HG03565 (cell line): Measurements from ENCODE around the gene AKR1C1.
"Not testable (repeated sequence)": the region's sequence is repeated elsewhere in the genome, so short reads cannot be mapped to it uniquely, and the experiment has no call there.

Experiments used
- ATAC-seq: cut with Tn5 transposase; IDR thresholded peaks from one replicate; pipeline ENCODE4 v1.9.1; 2021; ENCODE audit warnings: mild to moderate bottlenecking, moderate library complexity; ENCODE audit not compliant: unreplicated experiment

The AKR1C1 gene

DNA sequence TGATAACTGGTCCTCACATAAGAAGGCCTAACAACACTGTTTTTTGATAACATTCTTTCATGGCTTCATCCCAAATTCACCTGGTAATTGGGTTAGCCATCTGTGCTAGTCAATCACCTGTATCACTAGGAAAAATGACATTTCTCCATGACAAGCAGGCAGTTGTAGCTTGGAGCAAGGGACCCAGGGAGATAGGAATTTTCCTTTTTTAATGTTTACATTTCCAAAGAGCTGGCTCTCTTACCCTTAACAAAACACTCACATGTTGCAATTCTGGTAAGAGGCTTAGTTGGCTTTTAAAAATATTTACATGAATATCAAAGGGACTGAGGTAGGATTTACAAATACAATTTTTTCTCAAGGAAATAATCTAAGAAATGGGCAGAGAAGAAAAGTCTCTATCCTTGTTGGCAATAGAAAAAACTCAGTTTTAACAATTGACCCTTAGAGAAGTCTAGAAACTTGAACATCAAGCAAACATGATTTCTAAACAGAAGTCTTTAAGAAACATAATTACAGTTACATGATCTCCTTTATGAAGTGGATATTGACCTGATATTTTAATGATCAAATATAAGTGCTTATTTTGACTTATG lies 16.1 kb upstream of the AKR1C1 start:
- no peak for ATAC-seq

DNA sequence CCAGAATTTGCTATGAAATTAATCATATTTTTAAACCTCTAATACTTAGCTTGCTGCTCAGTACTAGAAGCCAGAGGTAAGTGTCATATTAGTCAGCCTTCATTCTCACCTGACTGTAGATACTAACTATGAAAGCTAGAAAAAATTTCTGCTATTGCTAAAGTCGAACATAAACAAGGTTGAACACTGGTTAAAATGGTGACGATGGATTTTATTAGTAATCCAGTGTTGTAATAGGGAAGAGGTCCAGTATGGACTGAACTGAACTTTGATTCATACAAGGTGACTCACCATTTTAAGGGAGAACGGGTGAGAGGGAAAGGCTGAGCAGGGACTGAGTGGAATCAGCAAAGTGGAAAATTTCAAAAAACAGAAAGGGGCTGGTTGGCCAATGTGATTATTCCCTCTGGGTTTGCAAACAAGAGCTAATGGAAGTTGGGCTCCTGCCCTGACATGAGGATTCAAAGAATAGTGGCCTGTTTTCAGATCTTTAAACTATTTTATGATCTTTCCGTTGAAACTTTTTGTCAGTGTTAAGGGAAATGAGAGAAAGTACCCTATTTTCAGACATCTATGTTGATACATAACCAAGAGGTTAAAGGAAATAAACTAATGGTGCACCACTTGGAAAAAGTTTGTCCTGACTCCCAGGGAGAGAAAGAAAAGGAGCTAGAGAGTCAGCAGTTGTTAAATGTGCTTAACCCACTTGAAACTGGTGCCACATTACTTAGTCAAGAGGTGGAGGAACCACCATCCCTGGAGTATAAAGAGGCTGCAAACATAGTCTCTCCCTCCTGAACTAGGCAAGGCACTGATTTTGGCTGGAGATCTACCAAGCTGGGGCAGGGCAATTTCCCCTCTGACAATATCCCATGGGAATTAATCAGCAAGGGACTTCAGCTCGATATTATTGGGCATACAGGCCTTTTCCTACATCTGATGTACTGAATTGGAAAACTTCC lies 15.3 kb upstream of the AKR1C1 start:
- no peak for ATAC-seq

DNA sequence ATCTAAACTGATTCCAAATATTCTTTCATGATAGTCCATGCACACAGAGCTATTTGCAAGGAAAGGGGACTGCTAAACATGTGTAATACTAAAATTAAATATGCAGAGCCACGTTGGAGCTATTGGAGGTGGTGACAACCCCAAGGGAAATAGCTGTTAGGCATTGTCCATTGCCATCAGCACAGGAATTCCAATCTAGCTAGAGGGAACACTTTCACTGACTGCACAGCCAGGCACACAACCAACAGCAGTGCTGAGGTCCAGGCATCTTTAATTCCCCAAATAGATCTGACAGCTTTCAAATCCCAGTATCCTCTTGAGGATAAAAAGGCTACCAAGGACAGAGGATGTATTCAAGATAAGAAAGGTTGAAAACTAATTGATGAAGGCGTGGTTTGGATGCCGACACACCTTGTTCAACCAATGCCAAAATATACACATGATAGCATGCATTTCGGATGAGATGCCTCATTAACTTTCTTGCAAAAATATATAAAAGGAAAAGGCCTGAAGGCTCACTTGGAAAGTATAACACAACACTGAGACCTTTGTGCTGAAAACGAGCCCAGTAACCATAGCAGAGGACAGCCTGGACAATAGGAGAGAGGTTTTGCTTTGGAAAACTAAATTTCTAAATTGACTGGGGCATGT lies 11.6 kb upstream of the AKR1C1 start:
- ATAC-seq = not testable (repeated sequence)

DNA sequence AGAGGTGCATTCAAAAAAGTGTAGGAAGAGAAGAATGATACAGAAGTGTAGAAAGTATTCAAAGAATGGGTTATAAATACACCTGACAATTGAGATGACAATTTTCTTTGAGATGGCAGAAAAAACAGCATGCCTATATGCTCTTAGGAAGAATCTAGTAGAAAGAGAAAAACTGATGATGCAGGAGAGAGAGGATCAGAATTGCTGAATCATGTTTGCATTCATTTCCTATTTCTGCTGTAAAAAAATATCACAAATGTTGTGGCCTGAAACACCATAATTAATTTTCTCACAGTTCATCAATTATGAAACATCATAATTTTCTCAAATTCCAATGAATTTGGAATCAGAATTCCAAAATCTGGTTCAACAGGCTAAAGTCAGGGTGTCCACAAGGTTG lies 9.8 kb upstream of the AKR1C1 start:
- no peak for ATAC-seq

DNA sequence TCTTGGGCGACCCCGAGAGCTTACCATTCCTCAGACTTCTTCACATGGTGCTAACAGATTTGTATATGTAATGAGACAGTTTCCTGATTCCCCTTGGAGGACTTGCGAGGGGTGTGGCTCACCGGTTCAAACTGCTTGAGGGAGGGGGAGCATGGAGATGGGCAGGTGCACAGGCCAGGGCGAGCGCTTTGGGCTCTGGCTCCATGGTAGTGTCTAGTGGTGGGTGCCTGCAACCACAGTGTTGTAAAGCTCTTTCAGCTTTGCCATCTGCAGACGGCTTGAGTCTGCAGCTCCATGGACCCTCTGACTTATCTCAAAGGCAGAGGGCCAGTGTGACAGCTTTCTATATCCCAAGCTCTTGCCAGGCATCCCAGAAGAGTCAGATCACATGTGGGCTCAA lies 7.1 kb upstream of the AKR1C1 start:
- not testable (repeated sequence) for ATAC-seq

DNA sequence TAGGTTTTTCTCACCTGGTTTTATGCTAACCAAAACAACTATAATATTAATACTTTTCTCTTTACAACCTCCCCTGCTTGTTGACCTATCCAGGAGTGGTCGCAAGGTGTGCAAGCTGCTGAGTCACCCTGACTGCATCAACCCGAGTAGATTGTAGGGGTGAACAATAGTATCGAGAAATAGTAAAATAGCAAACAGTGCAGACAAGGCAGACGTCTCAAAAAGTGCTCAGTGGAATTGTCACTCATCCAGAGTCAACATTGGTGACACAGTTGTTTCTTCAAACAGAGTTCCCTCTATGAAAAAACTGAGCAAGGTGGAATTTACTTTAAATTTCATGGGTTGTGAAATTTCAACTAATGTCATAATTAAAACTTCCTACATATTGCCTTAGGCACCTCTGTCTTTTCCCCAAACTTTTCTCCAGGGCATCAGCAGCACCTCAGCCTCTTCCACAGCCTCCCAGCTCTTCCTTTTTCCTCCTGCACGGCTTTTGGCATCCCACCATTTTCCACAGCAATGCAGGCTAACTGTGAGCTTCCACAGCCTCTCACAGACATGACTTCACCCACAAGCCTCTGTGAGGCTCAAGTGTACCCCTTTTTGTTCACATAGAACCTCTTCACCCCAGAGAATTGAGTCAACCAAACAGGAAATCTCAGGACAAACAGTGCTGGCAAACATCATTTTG lies 6.1 kb upstream of the AKR1C1 start:
- not testable (repeated sequence) for ATAC-seq

DNA sequence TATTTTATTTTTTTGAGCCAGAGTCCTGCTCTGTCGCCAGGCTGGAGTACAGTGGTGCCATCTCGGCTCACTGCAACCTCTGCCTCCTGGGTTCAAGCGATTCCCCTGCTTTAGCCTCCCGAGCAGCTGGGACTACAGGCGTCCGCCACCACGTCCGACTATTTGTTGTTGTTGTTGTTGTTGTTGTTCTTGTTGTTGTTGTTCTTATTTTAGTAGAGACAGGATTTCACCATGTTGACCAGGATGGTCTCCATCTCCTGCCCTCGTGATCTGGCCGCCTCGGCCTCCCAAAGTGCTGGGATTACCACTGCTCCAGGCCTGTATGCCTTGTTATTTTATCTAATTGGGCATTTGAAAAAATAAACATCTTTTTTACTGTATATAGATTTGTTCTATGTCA lies 1.7 kb upstream of the AKR1C1 start:
- ATAC-seq = not testable (repeated sequence)

DNA sequence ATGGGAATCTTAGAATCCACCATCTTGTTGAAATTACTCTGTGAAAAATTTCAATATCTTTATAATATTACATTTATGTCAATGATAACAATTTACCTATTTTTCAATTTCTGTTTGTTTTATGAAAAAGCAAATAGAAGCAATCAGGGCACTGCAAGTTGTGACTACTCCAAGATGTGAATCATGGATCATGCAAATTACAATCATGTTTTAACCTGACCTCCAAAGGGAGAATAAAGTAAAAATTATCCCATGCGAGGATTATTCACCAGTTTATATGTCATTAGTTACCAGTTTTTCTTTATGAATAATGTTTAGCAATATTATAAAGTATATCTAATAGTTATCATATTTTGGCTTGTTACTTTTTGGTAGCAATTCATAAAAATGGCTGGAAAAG lies 907 bp upstream of the AKR1C1 start:
- not testable (repeated sequence) for ATAC-seq

DNA sequence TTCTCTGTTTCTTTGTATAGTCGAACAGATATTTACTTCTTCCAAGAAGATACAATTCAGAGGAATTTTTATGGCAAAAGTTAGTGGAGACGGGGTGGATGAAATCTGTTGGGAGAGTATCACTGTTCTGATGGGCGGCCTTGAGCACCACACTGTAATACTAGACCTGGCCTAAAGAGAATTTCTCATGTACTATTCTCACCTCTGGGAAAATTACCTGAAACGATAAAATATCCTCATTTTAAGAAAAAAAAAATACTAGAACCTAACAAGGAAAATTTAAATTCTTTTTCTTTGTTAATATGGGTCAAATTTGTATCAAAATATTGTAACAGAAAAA lies 570 bp downstream of the AKR1C1 start:
- ATAC-seq = not testable (repeated sequence)

DNA sequence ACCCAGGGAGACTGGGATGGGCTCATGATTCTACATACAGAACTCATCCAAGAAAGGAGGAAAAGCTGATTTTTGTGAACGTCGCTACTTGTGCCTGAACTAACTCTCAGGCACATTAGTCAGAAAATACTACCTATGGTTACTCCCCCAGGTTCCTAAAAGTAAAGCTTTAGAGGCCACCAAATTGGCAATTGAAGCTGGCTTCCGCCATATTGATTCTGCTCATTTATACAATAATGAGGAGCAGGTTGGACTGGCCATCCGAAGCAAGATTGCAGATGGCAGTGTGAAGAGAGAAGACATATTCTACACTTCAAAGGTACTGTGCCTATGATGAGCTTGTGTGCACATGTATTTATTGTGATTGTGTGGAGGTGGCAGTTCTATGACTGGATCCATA lies 2.5 kb downstream of the AKR1C1 start:
- not testable (repeated sequence) for ATAC-seq

DNA sequence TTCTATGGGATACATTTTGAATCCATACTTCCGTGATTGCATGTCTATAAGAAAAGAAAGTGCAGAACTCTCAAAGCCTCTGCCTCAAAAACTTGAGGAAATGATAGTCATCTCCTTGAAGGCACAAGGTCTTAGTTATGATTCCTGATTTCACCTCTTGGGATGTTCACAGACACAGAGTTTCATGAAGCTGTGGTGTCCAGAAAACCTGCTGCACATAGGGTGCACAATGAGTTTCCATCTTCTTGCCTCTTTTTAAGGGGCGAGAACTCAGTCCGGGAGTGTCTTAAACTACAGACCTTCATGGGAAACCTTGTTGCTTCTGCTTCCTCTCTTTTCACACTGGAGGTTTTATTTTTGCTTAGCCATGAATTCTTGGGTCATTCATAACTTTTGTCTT lies 4.0 kb downstream of the AKR1C1 start:
- not testable (repeated sequence) for ATAC-seq

DNA sequence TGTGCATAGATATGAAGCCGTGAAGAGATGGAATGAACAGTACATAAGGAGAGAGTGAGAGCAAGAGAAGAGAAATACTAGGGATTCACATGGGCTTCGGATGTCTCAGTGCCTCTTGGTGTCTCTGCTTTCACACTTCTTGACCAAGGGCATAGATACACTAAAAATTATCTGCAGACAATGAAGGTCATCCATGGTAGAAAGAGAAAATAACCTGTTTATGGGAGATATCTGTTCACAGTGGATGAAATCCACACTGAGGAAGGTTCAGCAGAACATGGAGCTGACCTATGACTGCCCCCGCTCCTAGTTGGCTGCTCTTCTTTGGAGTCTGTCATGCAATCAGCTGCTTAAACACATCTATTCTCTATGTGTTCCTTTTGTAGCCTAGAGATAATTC lies 6.1 kb downstream of the AKR1C1 start:
- not testable (repeated sequence) for ATAC-seq

DNA sequence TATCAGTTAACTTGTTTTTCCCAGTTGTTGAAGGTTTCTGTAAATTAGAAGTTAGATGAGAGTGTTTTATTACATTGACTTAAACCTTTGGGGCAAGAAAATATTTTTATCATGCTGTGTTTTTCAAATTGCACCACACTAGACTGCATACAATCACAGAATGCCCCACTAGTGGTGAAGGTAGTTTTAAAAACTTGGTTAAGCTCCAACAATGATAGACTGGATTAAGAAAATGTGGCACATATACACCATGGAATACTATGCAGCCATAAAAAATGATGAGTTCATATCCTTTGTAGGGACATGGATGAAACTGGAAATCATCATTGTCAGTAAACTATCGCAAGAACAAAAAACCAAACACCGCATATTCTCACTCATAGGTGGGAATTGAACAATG lies 7.1 kb downstream of the AKR1C1 start:
- not testable (repeated sequence) for ATAC-seq

DNA sequence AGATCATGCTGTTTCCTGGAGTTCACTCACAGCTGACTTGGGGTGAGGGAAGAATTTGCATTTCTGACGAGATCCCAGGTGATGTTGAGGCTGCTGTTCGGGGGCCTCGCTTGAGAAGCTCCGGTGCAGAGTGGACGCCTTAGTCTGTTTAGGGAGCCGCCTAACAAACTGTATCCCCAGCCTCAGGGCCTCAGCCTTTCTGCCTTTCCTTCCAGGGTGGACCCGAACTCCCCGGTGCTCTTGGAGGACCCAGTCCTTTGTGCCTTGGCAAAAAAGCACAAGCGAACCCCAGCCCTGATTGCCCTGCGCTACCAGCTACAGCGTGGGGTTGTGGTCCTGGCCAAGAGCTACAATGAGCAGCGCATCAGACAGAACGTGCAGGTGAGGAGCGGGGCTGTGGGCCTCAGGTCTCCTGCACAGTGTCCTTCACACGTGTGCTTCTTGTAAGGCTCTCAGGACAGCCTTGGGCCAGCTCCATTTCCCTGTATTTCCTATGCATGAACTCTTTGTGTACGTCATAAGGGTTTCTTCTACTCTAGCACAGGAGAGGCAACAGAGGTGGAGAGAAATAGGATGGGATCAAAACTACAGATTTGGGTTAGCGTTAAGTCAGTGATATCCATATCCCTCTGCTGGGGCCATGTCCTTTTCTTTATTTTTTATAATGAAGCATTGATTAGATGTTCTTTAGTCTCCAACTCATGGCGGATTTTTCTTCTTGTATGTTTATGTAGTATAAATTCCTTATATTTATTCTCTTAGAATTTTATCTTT lies 9.3 kb downstream of the AKR1C1 start:
- not testable (repeated sequence) for ATAC-seq

DNA sequence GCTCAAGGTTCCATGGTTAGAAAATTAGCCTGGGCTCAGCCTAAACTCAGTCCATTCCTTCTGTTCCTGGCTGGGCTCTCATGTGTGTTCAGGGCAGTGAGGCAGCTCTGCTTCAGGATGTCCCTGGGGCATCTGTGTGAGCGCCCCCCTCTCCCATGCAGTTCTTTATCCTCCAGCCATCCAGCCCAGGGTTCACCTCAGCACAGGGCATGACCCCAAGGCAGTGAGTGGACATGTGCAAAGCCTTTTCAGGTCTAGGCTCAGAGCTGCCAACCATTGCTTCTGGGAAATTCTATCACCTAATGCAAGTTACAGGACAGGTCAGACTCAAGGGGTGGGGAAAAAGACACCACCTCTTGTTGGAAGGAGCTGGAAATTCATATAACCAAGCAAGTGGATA lies 10.1 kb downstream of the AKR1C1 start:
- ATAC-seq = not testable (repeated sequence)

DNA sequence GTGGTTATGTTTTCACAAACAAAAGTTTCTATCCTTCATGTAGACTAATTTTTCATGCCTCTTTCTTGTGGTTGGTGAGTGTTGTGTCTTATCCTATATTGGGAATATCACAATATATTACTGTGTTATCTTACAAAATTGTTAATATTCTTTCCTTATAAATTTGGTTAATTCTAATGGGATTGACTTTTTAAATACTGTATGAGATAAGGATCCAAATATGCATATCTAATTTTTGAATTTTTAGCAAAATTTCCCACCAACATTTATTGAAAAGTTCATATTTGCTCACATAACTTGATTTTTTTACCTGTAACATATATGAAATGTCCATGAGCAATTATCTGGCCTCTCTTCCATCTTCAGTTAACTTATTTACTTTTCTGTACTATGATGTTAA lies 11.2 kb downstream of the AKR1C1 start:
- not testable (repeated sequence) for ATAC-seq

DNA sequence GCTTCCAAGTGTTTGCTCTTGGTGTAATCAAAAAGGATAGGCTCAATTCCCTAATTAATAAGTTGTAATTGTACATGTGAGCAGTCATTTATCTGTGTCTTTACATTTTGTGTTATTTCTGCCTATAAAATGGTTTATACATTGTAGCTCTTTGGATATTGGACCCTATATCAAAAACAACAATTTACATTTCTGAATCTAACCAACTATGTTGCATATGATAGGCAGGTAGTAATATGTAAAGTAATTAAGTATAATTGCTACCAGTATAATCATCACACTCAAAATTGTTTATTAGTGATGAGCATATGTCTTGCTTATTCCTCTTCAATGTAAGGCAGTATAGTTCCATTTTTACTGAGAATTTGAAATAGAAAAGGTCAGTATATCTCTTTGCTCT lies 13.8 kb downstream of the AKR1C1 start:
- ATAC-seq = no peak

DNA sequence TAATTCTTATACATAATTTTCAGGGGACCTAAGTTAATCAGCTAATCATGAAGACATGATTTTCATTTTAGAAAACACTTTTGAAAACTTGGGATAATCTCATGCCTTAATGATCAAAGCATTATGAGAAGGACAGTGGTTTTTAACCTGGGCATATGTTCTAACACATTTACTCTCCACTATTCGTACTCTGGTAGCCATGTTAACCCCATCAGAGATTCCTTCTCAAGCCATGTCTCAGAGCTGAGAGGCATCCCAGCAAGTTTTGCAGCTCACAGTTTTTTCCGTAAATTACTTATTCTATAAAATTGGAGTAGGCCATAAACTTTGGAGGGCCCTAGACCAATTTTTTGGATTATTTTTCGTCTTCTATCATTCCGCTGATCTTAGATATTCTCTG lies 15.7 kb downstream of the AKR1C1 start:
- no peak for ATAC-seq

DNA sequence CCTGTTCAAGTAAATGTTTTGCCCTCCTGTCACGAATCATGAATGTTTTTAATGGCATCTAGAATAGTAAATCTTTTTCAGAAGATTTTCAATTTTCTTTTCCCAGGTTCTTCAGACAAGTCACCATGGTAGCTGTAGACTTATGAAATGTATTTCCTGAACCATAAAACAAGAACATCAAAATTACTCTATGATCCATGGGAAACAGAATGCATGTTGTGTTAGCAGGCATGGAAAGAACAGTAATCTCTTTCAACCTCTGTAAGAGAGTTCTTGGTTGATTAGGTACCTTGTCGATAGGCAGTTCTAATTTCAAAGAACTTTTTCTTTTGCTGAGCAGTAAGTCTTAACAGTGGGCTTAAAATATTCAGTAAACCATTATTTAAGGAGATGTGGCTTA lies 17.6 kb downstream of the AKR1C1 start:
- no peak for ATAC-seq

DNA sequence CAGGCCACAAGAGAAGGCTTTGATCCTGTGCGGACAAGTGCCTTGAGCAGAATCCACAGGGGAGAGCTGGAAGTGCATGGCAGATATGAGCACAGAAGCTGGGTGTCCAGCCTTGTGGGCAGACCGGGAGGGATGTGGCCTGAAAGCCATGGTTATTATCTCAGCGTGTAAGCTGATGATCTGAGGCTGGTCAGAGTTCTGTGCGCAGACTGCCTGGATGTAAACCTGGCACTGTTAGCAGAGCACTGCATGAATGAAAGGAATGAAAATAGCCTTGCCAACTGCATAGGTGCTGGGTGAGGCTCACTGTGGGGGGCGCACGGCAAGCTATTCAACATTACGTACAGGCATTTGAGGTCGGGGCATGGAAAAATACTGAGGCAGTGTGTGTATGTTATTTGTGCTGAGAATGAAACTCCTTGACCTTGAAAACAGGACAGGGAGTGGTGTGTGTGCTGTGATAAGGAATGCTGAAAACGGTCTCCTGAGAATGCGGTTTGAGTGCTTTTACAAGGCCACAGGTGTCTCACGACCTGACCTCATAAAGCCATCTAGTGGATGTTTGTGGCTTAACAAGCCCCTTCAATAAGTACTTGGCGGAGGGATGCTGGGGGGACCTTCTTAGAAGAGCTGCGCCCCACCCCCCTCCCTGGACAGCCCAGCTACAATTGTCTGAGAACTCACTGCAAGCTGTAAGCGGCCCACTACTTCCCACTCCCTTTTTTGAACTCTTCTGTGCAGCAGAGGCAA lies 18.7 kb downstream of the AKR1C1 start:
- ATAC-seq = no peak
